ENCODE data around the gene STAT5A.

The STAT5A gene

GRCh38 chr17:42270170-42270535 lies 18.1 kb upstream of the STAT5A start:
- no peak for DNase-seq

- DNase-seq = no peak
Measured at GRCh38 chr17:42270596-42270995, 17.7 kb upstream of the STAT5A start.

GRCh38 chr17:42271006-42271778 lies 17.1 kb upstream of the STAT5A start:
- no peak for DNase-seq

- DNase-seq = no peak
Measured at GRCh38 chr17:42271779-42272035, 16.6 kb upstream of the STAT5A start.

- DNase-seq = no peak
Measured at GRCh38 chr17:42272162-42272907, 16.0 kb upstream of the STAT5A start.

- DNase-seq = no peak
Measured at GRCh38 chr17:42273474-42274252, 14.6 kb upstream of the STAT5A start.

GRCh38 chr17:42274253-42274542 lies 14.1 kb upstream of the STAT5A start:
- no peak for DNase-seq

- no peak for DNase-seq
Measured at GRCh38 chr17:42274812-42275526, 13.3 kb upstream of the STAT5A start.

GRCh38 chr17:42275527-42276358 lies 12.6 kb upstream of the STAT5A start:
- DNase-seq = no peak

- peak in 1 of 2 experiments; percentile 57 for DNase-seq
Measured at GRCh38 chr17:42276359-42276608, 12.0 kb upstream of the STAT5A start, which contains the start of gene STAT5B. Gene STAT5B (minus strand): TSS chr17:42276391. CDS start chr17:42232127, 44,264 bp downstream.

- DNase-seq = no peak
Measured at GRCh38 chr17:42276609-42277341, 11.5 kb upstream of the STAT5A start.

GRCh38 chr17:42277342-42277712 lies 11.0 kb upstream of the STAT5A start:
- no peak for DNase-seq

- no peak for DNase-seq
Measured at GRCh38 chr17:42279776-42280630, 8.3 kb upstream of the STAT5A start.

- peak; percentile 40 to 75 for DNase-seq
Measured at GRCh38 chr17:42281571-42282096, 6.7 kb upstream of the STAT5A start.

GRCh38 chr17:42282478-42283080 lies 5.7 kb upstream of the STAT5A start:
- DNase-seq = no peak

- no peak for DNase-seq
Measured at GRCh38 chr17:42283241-42284023, 4.9 kb upstream of the STAT5A start.

GRCh38 chr17:42284024-42284369 lies 4.3 kb upstream of the STAT5A start:
- DNase-seq = no peak

GRCh38 chr17:42284566-42284965 lies 3.7 kb upstream of the STAT5A start:
- no peak for DNase-seq

GRCh38 chr17:42285346-42286050 lies 2.8 kb upstream of the STAT5A start:
- DNase-seq = no peak

Data from NCI-H187 (cell line).